ENCODE data around the gene AHI1. TPM values are rescaled to one million over a fixed set of nuclear protein-coding genes. Genes with fewer than 3 reads are reported as not detected.

AHI1 gene
- total RNA-seq (10 to 100 TPM; 25.5 to 51.7 TPM), polyA plus RNA-seq (10 to 100 TPM in 1 of 2 donors, 1 to 10 TPM in 1; 5.2 to 22.0 TPM)
- long read RNA-seq, donor 1, partial matches to known transcripts, result 0 of 2 reads
- long read RNA-seq, donor 1, other reads (novel, unspliced or antisense), result 0 of 2 reads
- long read RNA-seq, donor 2, partial matches to known transcripts, result 0 of 3 reads
- long read RNA-seq, donor 2, other reads (novel, unspliced or antisense), result 0 of 3 reads
- long read RNA-seq, donor 3, partial matches to known transcripts, result 0 of 4 reads
- long read RNA-seq, donor 3, other reads (novel, unspliced or antisense), result 0 of 4 reads
- long read RNA-seq, donor 4, partial matches to known transcripts, result 0 of 2 reads
- long read RNA-seq, donor 4, other reads (novel, unspliced or antisense), result 0 of 2 reads
- long read RNA-seq, donor 5, transcript AHI1-209 (3 exons, 900 nt), result major isoform, 6 of 7 reads
- long read RNA-seq, donor 5, partial matches to known transcripts, result 0 of 7 reads
- long read RNA-seq, donor 5, other reads (novel, unspliced or antisense), result 0 of 7 reads

DNA sequence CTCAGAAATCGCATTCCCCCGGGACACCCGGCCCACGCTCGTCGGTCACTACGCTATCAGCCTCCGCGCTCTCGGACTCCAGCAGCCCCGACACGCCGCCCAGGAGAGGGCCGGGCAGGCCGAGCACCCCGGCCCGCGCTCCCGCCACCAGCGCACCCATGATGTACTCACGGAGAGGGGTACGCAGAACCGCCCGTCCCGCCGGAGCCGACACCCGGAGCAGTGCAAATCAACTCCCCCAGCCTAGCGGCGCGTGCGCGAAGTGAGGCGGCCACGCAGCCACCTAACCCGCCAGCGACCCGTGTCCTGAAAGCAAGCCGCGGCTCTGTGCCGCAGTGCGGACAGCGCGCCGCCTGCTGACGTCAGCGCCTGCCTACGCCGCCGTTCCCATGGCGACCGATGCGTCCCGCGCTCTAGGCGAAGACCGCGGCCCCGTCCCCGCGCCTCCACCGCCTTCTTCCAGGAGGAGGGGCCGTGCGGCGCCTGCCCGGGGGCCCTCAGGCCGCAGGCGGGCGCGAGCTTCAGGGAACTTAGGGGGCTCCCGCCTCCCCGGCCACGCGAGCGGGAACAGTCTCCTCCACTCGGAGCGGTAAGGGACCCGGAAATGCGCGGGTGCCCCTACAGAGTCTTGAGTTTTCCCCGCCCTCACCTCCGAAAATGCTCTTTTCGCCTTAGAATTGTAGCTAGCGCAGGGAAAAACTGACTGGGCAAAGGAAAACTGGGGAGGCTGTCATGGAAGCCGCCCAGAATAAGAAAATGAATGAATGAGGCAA lies at the start of gene AHI1:
Gene AHI1, minus strand, starts transcription at position 329 of the 773 bp plus-strand sequence. CDS start 5,503 bp downstream, outside the sequence.
- DNase-seq (peak; percentile 95 to 97 (median 97)), ATAC-seq (ENCODE audit: insufficient read depth, low FRiP score) (peak; percentile 95)
- peak within 1 kb of the TSS; percentile 67 for H3K4me3 ChIP-seq
- TF ChIP-seq, protein P1, sequence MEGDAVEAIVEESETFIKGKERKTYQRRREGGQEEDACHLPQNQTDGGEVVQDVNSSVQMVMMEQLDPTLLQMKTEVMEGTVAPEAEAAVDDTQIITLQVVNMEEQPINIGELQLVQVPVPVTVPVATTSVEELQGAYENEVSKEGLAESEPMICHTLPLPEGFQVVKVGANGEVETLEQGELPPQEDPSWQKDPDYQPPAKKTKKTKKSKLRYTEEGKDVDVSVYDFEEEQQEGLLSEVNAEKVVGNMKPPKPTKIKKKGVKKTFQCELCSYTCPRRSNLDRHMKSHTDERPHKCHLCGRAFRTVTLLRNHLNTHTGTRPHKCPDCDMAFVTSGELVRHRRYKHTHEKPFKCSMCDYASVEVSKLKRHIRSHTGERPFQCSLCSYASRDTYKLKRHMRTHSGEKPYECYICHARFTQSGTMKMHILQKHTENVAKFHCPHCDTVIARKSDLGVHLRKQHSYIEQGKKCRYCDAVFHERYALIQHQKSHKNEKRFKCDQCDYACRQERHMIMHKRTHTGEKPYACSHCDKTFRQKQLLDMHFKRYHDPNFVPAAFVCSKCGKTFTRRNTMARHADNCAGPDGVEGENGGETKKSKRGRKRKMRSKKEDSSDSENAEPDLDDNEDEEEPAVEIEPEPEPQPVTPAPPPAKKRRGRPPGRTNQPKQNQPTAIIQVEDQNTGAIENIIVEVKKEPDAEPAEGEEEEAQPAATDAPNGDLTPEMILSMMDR (IDR thresholded peaks at IDR 0.05; ENCODE audit: control extremely low read depth, extremely low read depth), result no peak
- H3K4me1 ChIP-seq (ENCODE audit: control insufficient read depth in 5 of 5, insufficient read depth in 5 of 5, low read length in 5 of 5), result peaks cover 0 to 10% (median 8%) of the 10 kb centered on the region in 5 donors
- no peaks in the 10 kb centered on the region for H3K27me3 ChIP-seq (ENCODE audit: control insufficient read depth in 3 of 3, insufficient read depth in 3 of 3, low read length in 2 of 3)
- peak within 1 kb of the TSS; percentile 94 to 95 for H3K9ac ChIP-seq (ENCODE audit: insufficient read depth in 1 of 2, low read length in 2 of 2)
- H3K36me3 ChIP-seq (ENCODE audit: control insufficient read depth in 4 of 4, insufficient read depth in 4 of 4, low read length in 4 of 4), result peaks cover 0 to 3% (median 1%) of the 10 kb centered on the region in 4 donors
- H3K9me3 ChIP-seq (ENCODE audit: control insufficient read depth in 4 of 4, insufficient read depth in 3 of 4, low read length in 3 of 4), result no peaks in the 10 kb centered on the region
- 0% methylated on average over 72 to 85 of the region's 85 CpGs for WGBS, 2 donors
- H3K27ac ChIP-seq (ENCODE audit: low read depth in 1 of 2, low read length in 1 of 2), result peak within 1 kb of the TSS; percentile 96 to 99

GRCh38 chr6:135546680-135547418 lies 49.3 kb upstream of the AHI1 start:
- DNase-seq, result no peak
- Histone ChIP-seq H3K9me3 (ENCODE audit: control insufficient read depth in 4 of 4, insufficient read depth in 3 of 4, low read length in 3 of 4) (peaks cover 0 to 4% (median 0%) of the 10 kb centered on the region in 4 donors), H3K4me3 (no peak overlapping the region), H3K9ac (ENCODE audit: insufficient read depth in 1 of 2, low read length in 2 of 2) (no peak overlapping the region), H3K36me3 (ENCODE audit: control insufficient read depth in 4 of 4, insufficient read depth in 4 of 4, low read length in 4 of 4) (no peaks in the 10 kb centered on the region), H3K4me1 (ENCODE audit: control insufficient read depth in 5 of 5, insufficient read depth in 5 of 5, low read length in 5 of 5) (no peaks in the 10 kb centered on the region), H3K27ac (ENCODE audit: low read depth in 1 of 2, low read length in 1 of 2) (no peak overlapping the region), H3K27me3 (ENCODE audit: control insufficient read depth in 3 of 3, insufficient read depth in 3 of 3, low read length in 2 of 3) (no peaks in the 10 kb centered on the region)
- no peak for ATAC-seq (ENCODE audit: insufficient read depth, low FRiP score)
- WGBS, 2 donors, result 73 to 83% methylated on average over 9 of the region's 9 CpGs
- TF ChIP-seq, protein P1 (IDR thresholded peaks at IDR 0.05; ENCODE audit: control extremely low read depth, extremely low read depth), result no peak

GRCh38 chr6:135546206-135546605 lies 48.7 kb upstream of the AHI1 start:
- Histone ChIP-seq H3K4me1 (ENCODE audit: control insufficient read depth in 5 of 5, insufficient read depth in 5 of 5, low read length in 5 of 5) (no peaks in the 10 kb centered on the region), H3K9me3 (ENCODE audit: control insufficient read depth in 4 of 4, insufficient read depth in 3 of 4, low read length in 3 of 4) (peaks cover 0 to 4% (median 0%) of the 10 kb centered on the region in 4 donors), H3K4me3 (no peak overlapping the region), H3K27ac (ENCODE audit: low read depth in 1 of 2, low read length in 1 of 2) (no peak overlapping the region), H3K27me3 (ENCODE audit: control insufficient read depth in 3 of 3, insufficient read depth in 3 of 3, low read length in 2 of 3) (no peaks in the 10 kb centered on the region), H3K9ac (ENCODE audit: insufficient read depth in 1 of 2, low read length in 2 of 2) (no peak overlapping the region), H3K36me3 (ENCODE audit: control insufficient read depth in 4 of 4, insufficient read depth in 4 of 4, low read length in 4 of 4) (no peaks in the 10 kb centered on the region)
- TF ChIP-seq, protein P1 (IDR thresholded peaks at IDR 0.05; ENCODE audit: control extremely low read depth, extremely low read depth), result no peak
- WGBS, 2 donors, result 83 to 89% methylated on average over 2 of the region's 2 CpGs
- ATAC-seq (ENCODE audit: insufficient read depth, low FRiP score), result no peak
- DNase-seq, result no peak
